CD14-positive monocyte (primary cell): ENCODE measurements around the gene LCE1C. TPM values are rescaled to one million over a fixed set of nuclear protein-coding genes. Genes with fewer than 3 reads are reported as not detected.

Source experiments
- DNase-seq, 3 donors: peaks; one replicate each; pipeline ENCODE4 v3.0.0-alpha.2; 2011 to 2022
- H2AFZ ChIP-seq: 2 replicates; pipeline ENCODE4 v1.6.0; 2012; ENCODE audit warnings: mild to moderate bottlenecking, low read depth, low read length, inconsistent platforms; ENCODE audit not compliant: insufficient read depth, poor library complexity, severe bottlenecking
- H3K27ac ChIP-seq, 2 donors: 1 replicate in 1 of 2; 2 replicates in 1 of 2; pipeline ENCODE4 v1.5.1; 2012 to 2013; ENCODE audit warnings: low read length in 2 of 2, control low read depth in 1 of 2, inconsistent platforms in 1 of 2, low read depth in 1 of 2, mild to moderate bottlenecking in 1 of 2
- H3K27me3 ChIP-seq, 2 donors: one replicate each; pipeline versions ENCODE4 v1.6.0 to v1.6.1; 2011 to 2013; ENCODE audit warnings: low read length in 2 of 2; ENCODE audit not compliant: control insufficient read depth in 2 of 2, insufficient read depth in 2 of 2
- H3K36me3 ChIP-seq, 2 donors: replicated peaks in 1 of 2; 1 replicate in 1 of 2; 2 replicates in 1 of 2; pipeline versions ENCODE4 v1.5.1 to v1.6.1; 2012 to 2013; ENCODE audit warnings: low read length in 2 of 2, control low read depth in 1 of 2, inconsistent platforms in 1 of 2, mild to moderate bottlenecking in 1 of 2; ENCODE audit not compliant: insufficient read depth in 2 of 2, control insufficient read depth in 1 of 2
- H3K4me1 ChIP-seq, 2 donors: 1 replicate in 1 of 2; 2 replicates in 1 of 2; pipeline versions ENCODE4 v1.5.1 to v1.6.1; 2012 to 2013; ENCODE audit warnings: low read length in 2 of 2, control low read depth in 1 of 2, inconsistent platforms in 1 of 2, mild to moderate bottlenecking in 1 of 2, moderate library complexity in 1 of 2; ENCODE audit not compliant: insufficient read depth in 2 of 2, control insufficient read depth in 1 of 2
- H3K4me2 ChIP-seq: replicated peaks from 2 replicates; pipeline ENCODE3; 2012; ENCODE audit warnings: low read length, moderate library complexity, mild to moderate bottlenecking; ENCODE audit not compliant: poor library complexity, severe bottlenecking; ENCODE audit errors: extremely low read depth
- H3K4me3 ChIP-seq, 3 experiments: fragments of 200-600 bp in 1 of 3; sonication (generic) in 1 of 3; replicated peaks in 1 of 3; 1 replicate in 2 of 3; 2 replicates in 1 of 3; pipeline ENCODE4 v1.5.1; 2011 to 2013; ENCODE audit warnings: low read length in 3 of 3, mild to moderate bottlenecking in 3 of 3, control low read depth in 2 of 3, low read depth in 2 of 3, inconsistent platforms in 1 of 3, moderate library complexity in 1 of 3
- H3K79me2 ChIP-seq: 2 replicates; pipeline ENCODE4 v1.6.0; 2012; ENCODE audit warnings: mild to moderate bottlenecking, control low read depth, inconsistent platforms, low read length, moderate library complexity; ENCODE audit not compliant: insufficient read depth
- H3K9ac ChIP-seq: 2 replicates; pipeline ENCODE4 v1.6.0; 2017; ENCODE audit warnings: low read length, mild to moderate bottlenecking; ENCODE audit not compliant: insufficient read depth, poor library complexity, severe bottlenecking
- H3K9me3 ChIP-seq, 2 donors: replicated peaks in 1 of 2; 1 replicate in 1 of 2; 2 replicates in 1 of 2; pipeline versions ENCODE4 v1.5.1 to v1.6.1; 2012 to 2013; ENCODE audit warnings: low read length in 2 of 2, control low read depth in 1 of 2; ENCODE audit not compliant: control insufficient read depth in 1 of 2, insufficient read depth in 1 of 2
- H4K20me1 ChIP-seq: 2 replicates; pipeline ENCODE4 v1.6.0; 2012; ENCODE audit warnings: mild to moderate bottlenecking, low read length, control low read depth, moderate library complexity; ENCODE audit not compliant: insufficient read depth
- H3K27ac Mint-ChIP-seq, 7 donors: one replicate each; pipeline ENCODE4 v1.8.0; 2020; ENCODE audit warnings: mild to moderate bottlenecking in 7 of 7, mixed read lengths in 7 of 7, moderate library complexity in 6 of 7, inconsistent platforms in 2 of 7
- H3K27me3 Mint-ChIP-seq, 3 donors: one replicate each; pipeline ENCODE4 v1.8.0; 2021 to 2022; ENCODE audit warnings: low read depth in 3 of 3, mild to moderate bottlenecking in 3 of 3, mixed read lengths in 3 of 3, moderate library complexity in 3 of 3, inconsistent platforms in 1 of 3
- H3K36me3 Mint-ChIP-seq, 2 donors: one replicate each; pipeline ENCODE4 v1.8.0; 2020; ENCODE audit warnings: mixed read lengths in 2 of 2, inconsistent platforms in 1 of 2, mild to moderate bottlenecking in 1 of 2
- H3K4me1 Mint-ChIP-seq: one replicate; pipeline ENCODE4 v1.8.0; 2020; ENCODE audit warnings: mild to moderate bottlenecking, mixed read lengths
- H3K4me3 Mint-ChIP-seq, 2 donors: one replicate each; pipeline ENCODE4 v1.8.0; 2020; ENCODE audit warnings: mild to moderate bottlenecking in 2 of 2, mixed read lengths in 2 of 2, moderate library complexity in 1 of 2
- H3K9me3 Mint-ChIP-seq, 7 donors: one replicate each; pipeline ENCODE4 v1.8.0; 2020 to 2022; ENCODE audit warnings: mixed read lengths in 7 of 7, mild to moderate bottlenecking in 6 of 7, moderate library complexity in 6 of 7, inconsistent platforms in 2 of 7
- CTCF ChIP-seq: fragments of 200-600 bp; IDR thresholded peaks from one replicate; pipeline ENCODE4 v1.8.0; 2022; ENCODE audit warnings: antibody characterized with exemption, mild to moderate bottlenecking
- WGBS: methylation state at CpG from one replicate; pipeline ENCODE4 v1.1.5; 2013; ENCODE audit warnings: missing lambda C conversion rate; ENCODE audit not compliant: insufficient coverage; 5-methylcytosine and 5-hydroxymethylcytosine counted together
- intact Hi-C, 2 donors: fragments of 100-400 bp; cut with micrococcal nuclease; formaldehyde crosslinking; loops; one replicate each; pipeline versions ENCODE4 v1.15.0 to v1.15.1; 2023
- polyA plus RNA-seq, 3 donors: library from polyadenylated mRNA; depleted of rRNA in 1 of 3; unstranded in 2 of 3; stranded (reverse) in 1 of 3; fragments of 300-500 nt in 2 of 3; fragments of >200 nt in 1 of 3; fragmentation: Illumina TruSeq in 2 of 3; gene quantifications; 1 replicate in 2 of 3; 2 replicates in 1 of 3; pipeline ENCODE4 v1.2.3, GENCODE V29; 2012 to 2021

Gene LCE1C
- polyA plus RNA-seq, 3 donors, result not detected

- H3K27me3 ChIP-seq, result no peaks in the 10 kb centered on the region
- H3K4me1 ChIP-seq, result peaks cover 0 to 4% of the 10 kb centered on the region in 2 donors
- WGBS, result no CpG with 5 or more reads among the region's 5 CpGs
Measured at GRCh38 chr1:152823294-152823693, 16.8 kb upstream of the LCE1C start.

GRCh38 chr1:152817309-152817708 lies 10.9 kb upstream of the LCE1C start:
- Histone ChIP-seq H3K27me3 (no peaks in the 10 kb centered on the region), H3K4me2 (no peak overlapping the region), H4K20me1 (no peaks in the 10 kb centered on the region), H3K9me3 (no peaks in the 10 kb centered on the region), H3K27ac (no peak overlapping the region), H3K4me1 (peaks cover 0 to 4% of the 10 kb centered on the region in 2 donors), H3K79me2 (no peaks in the 10 kb centered on the region), H3K4me3 (no peak overlapping the region), H3K9ac (no peak overlapping the region), H2AFZ (no peak overlapping the region), H3K36me3 (no peaks in the 10 kb centered on the region)
- Mint-ChIP-seq H3K9me3 (peaks cover 0 to 5% (median 0%) of the 10 kb centered on the region in 7 donors), H3K27ac (no peak overlapping the region), H3K4me3 (no peak overlapping the region), H3K4me1 (peaks cover 8% of the 10 kb centered on the region), H3K36me3 (no peaks in the 10 kb centered on the region), H3K27me3 (peaks cover 4 to 10% (median 4%) of the 10 kb centered on the region in 3 donors)
- intact Hi-C loops, result no loop called here
- 100% methylated on average over 5 of the region's 6 CpGs for WGBS
- TF ChIP-seq CTCF, result no peak
- no peak for DNase-seq

More at GRCh38 chr1:152823294-152823693, 16.8 kb upstream of the LCE1C start:
- peaks cover 8% of the 10 kb centered on the region for H3K4me1 Mint-ChIP-seq
- no peak overlapping the region for H2AFZ ChIP-seq
- H3K27ac Mint-ChIP-seq, result no peak overlapping the region
- H3K36me3 Mint-ChIP-seq, result no peaks in the 10 kb centered on the region
- H4K20me1 ChIP-seq, result no peaks in the 10 kb centered on the region
- intact Hi-C loops, result no loop called here
- no peak overlapping the region for H3K9ac ChIP-seq
- no peaks in the 10 kb centered on the region for H3K9me3 ChIP-seq
- DNase-seq, result no peak
- no peak overlapping the region for H3K4me3 Mint-ChIP-seq
- H3K4me3 ChIP-seq, result no peak overlapping the region
- no peak for TF ChIP-seq CTCF
- no peaks in the 10 kb centered on the region for H3K36me3 ChIP-seq
- H3K4me2 ChIP-seq, result no peak overlapping the region
- H3K9me3 Mint-ChIP-seq, result peaks cover 0 to 2% (median 0%) of the 10 kb centered on the region in 7 donors
- no peaks in the 10 kb centered on the region for H3K79me2 ChIP-seq
- H3K27me3 Mint-ChIP-seq, result peaks cover 5 to 7% (median 6%) of the 10 kb centered on the region in 3 donors
- no peak overlapping the region for H3K27ac ChIP-seq
